ENCODE measurements around the gene ZNF407.

Gene ZNF407

DNA sequence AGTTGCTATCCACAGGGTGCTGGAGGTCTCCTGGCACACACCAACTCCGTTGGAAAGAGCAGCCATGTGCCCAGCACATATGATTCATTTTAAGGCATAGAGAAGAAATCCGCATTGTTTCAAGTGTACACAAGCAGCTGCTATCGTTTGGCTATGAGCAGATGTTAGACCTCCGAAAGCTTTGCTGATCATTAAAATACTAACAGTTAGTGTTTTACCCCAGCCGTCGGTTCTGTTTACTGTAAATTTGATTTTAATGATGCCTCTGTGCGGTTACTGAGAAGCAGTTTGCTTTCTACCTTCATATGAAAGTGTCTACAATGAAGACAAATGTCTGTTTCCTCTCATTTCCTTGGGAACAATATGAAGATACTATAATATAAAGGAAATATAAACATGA, 456.4 kb downstream of the ZNF407 start:
- DNase-seq (ENCODE audit: low spot score) = no peak

DNA sequence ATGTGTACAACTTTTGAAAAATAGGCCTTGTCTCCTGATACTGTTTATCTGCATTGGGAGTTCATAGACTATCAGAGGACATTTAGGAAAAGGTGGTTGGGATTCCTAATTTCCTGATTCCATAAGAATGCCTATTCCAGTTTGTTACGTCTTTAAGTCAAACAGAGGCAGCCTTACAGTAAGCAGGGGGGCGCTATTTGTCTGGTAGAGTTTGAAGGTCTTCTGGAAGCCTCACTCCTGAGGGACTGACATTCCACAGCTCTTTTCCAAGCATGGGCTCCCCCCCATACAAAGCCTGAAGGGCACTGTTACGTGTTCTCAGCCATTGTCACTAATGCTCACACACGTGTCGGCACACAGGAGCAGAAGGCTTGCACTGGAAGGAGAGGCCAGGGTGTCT, 456.9 kb downstream of the ZNF407 start:
- DNase-seq (ENCODE audit: low spot score) = no peak

DNA sequence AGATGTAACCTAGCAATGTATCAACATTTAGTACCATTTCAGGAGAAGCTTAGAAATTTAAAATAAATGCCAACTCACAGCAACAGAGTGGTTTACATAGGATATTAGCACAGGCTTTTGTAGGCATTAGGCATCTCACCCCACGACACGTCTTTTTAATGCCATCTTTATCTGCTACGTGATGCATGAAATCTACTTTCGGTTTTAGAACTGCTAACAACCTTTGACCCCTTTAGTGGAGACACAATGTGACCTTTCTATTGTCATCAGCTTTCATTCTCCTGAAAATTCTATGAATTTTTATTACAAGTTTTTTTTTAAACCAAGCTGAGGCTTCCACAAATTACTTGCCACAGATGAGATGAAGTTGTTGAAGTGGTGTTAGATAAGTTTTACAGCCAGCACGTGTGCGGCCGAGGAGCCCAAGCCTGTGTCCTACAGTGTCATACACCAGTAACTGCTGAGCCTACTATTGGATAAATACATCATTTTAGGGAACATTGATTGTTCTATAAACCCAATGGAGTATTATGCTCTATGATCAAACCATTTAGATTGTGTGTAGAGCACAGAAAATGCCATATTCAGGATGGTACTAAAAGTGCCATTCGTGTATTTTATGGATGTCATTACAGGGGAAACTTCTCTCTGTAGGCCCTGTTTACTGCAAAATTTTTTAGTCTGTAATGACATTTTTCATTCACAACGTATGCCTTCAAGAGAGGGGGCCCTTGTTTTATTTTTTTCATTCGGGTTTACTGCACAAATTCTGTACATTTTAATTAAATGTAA, 459.7 kb downstream of the ZNF407 start:
- no peak for DNase-seq (ENCODE audit: low spot score)

DNA sequence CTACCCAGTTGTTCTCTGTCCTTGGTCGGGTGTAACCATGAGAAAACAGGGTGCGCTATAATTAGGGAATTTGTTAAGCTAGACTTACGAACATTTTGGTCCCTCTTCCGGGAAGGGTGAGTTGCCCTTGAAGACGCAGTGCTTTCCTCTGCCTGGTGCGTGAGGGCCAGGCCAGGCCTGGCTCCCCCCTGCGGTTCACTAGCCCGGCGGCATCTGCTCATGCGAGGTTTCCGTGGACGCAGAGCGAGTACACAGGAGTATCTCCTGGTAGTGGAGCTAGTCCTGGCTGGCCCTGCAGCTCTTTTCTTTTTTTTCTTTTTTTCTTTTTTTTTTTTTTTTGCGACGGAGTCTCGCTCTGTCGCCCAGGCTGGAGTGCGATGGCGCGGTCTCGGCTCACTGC, 462.5 kb downstream of the ZNF407 start:
- no peak for DNase-seq (ENCODE audit: low spot score)

DNA sequence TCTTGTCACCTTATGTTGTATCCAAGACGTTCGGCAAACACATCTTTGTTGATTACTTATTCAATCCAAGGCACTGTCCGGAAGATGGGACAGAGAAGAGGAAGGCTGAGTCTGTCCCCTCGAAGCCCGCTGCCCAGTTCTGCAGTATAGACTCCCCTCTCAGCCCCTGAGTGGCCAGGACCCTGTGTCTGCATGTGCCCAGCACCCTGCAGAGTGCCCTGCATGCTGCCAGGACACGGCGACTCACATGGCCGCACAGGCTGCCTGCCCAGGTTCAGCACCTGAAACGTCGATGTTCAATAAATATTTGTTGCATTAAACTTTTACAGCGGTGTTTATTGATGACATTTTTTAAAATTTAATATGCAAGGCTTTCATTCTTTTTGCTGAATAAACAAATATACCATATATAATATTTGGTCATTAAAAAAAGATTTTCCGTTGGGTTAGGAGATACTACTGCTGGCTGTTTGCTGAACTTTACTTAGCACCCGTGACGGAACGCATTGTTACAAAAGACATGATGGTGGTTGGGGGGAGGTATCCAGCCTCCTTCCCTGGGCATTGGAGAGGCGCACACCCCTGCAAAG, 464.7 kb downstream of the ZNF407 start:
- DNase-seq (ENCODE audit: low spot score) = no peak

GRCh38 chr18:75063196-75063595, 465.5 kb downstream of the ZNF407 start:
- no peak for DNase-seq (ENCODE audit: low spot score)

DNA sequence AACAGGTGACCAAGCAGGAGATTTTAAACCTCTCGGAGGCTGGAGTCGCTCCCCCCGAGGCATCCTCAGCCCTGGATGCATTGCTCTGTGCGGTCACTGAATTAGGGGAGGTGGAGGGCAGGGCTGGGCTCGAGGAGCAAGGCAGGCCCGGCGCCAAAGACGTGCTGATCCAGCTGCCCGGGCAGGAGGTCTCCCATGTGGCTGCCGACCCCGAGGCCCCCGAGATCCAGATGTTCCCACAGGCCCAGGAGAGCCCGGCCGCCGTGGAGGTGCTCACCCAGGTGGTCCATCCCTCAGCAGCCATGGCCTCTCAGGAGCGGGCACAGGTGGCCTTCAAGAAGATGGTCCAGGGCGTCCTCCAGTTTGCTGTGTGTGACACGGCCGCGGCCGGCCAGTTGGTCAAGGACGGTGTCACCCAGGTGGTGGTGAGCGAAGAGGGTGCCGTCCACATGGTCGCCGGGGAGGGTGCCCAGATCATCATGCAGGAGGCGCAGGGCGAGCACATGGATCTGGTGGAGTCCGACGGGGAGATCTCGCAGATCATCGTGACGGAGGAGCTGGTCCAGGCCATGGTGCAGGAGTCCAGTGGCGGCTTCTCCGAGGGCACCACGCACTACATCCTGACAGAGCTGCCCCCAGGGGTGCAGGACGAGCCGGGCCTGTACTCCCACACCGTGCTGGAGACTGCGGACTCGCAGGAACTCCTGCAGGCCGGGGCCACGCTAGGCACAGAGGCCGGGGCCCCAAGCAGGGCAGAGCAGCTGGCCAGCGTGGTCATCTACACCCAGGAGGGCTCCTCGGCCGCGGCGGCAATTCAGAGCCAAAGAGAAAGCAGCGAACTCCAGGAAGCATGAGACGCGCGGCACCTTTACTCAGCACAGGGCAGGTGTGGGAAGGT, 466.2 kb downstream of the ZNF407 start:
- no peak for DNase-seq (ENCODE audit: low spot score)

- DNase-seq (ENCODE audit: low spot score) = no peak
These were observed 466.8 kb downstream of the ZNF407 start for GRCh38 chr18:75064513-75064905.

DNA sequence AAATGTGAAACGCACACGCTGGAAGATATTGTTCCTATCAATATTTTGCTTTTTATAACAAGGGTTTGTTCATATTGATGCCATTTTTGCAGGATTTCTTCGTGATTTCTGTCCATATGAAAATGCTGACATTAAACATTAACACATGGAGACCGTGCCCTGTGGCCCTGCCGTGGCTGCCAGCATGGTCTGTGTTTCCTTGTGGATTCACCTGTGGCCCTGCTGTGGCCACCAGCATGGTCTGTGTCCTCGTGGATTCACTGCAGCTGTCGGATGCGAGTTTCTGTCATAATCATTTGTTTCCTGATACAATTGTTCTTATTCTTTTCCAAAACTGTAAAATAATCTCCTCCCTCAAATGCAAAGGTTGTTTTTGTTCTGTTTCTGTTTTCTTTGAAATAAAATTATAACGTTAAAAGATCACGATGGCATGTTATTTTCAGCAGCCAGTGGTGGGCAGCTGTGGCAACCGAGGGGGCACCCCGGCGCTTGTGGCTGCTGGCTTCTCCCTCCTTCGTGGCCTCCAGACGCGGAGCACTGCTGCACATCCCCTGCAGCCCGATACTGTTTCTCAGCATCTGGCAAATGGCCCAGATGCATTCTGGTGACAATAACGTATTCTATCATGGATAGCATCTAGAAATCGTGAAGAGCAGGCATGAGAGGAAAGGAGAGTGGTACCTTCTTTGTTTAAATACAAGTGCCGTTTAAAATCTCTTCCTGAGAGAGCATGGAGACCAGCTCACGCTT, 467.8 kb downstream of the ZNF407 start:
- DNase-seq (ENCODE audit: low spot score) = no peak

GRCh38 chr18:75066021-75066880, 468.6 kb downstream of the ZNF407 start:
- DNase-seq (ENCODE audit: low spot score) = no peak

DNA sequence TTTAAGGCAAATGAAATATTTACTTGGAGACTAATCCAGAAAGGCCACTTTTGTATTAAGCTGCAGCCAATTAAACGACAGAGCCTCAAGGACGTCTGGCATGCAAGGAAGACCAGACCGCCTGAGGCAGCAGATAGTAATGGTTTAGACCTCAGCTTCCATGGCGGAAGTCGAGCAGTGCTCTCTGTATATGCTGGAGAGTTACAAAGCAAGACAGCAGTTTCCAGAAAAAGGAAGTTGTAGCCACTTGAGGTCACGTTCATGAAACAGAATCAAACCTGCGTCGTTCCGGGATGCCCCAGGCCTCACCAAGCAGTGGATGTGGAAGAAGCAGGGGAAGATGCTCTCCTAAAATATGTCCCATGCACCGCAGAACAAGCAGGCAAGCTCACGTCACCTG, 469.3 kb downstream of the ZNF407 start:
- DNase-seq (ENCODE audit: low spot score) = no peak

DNA sequence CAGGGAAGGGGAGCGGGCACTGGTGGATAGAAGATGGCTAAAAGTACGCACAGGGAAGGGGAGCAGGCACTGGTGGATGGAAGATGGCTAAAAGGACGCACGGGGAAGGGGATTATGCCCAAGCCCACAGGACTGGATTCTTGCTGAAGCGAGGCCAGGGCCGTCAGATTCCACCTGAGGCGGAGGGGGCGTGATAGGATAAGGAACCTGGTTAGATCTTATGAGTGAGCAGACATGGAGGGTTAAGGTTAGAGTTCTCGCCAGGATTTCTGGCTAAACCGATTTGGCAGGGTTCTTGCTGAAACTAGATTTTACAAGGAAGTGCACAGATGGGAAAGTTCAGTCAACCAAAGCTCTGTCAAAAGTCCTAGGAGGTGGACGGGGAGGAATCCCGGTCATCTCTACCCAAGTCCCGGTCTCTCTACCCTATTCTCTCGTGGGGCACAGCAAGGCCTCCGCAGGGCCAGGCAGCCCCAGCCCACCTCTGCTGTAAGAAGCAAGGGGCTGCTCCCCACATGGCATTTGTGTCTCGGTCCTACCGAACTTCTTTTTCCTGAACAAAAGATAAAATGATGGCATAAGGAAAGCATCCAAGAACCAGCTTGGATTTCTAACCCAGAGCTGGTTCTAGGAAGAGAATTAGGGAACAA, 470.5 kb downstream of the ZNF407 start:
- DNase-seq (ENCODE audit: low spot score) = no peak

DNA sequence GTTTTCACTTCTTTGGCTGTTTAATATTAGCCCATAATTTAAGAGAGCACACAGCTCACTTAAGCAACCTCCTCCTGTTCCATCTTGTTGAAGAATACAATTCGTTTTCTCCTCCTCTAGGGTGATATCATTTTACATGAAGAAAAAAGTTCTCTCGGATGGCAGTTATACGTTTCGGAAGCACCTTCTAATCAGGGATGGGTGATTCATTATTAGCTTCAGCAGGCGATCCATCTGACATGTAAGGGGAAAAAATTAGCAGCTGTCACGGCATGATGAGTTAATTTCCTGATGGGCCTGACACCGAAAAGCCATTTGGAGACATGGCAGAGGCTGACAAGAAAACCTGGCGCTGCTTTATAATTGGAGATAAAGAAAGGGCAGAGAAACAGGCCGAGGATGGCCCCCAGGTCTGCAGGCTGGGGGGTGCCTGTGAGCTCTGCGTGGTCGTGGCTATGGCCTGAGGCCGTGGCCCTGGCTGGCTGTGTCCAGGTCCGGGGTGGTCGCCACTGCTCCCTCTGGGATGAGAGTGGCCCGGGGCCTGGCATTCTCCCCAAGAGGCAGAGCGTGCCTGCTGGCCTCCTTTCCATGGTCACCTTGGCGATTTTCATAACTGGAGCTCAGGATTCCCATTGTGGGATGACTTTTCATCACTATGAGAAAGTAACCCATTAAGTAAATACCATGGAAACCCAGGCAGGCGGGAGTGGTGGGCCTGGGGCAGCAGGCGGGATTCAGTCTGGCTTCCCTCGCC, 471.2 kb downstream of the ZNF407 start:
- no peak for DNase-seq (ENCODE audit: low spot score)

- no peak for DNase-seq (ENCODE audit: low spot score)
These were observed 472.6 kb downstream of the ZNF407 start for GRCh38 chr18:75070235-75070624.

GRCh38 chr18:75070625-75071483, 473.2 kb downstream of the ZNF407 start:
- DNase-seq (ENCODE audit: low spot score) = peak; percentile 24

GRCh38 chr18:75071484-75071785, 473.8 kb downstream of the ZNF407 start:
- no peak for DNase-seq (ENCODE audit: low spot score)

- DNase-seq (ENCODE audit: low spot score) = no peak
These were observed 474.4 kb downstream of the ZNF407 start for GRCh38 chr18:75071866-75072671.

DNA sequence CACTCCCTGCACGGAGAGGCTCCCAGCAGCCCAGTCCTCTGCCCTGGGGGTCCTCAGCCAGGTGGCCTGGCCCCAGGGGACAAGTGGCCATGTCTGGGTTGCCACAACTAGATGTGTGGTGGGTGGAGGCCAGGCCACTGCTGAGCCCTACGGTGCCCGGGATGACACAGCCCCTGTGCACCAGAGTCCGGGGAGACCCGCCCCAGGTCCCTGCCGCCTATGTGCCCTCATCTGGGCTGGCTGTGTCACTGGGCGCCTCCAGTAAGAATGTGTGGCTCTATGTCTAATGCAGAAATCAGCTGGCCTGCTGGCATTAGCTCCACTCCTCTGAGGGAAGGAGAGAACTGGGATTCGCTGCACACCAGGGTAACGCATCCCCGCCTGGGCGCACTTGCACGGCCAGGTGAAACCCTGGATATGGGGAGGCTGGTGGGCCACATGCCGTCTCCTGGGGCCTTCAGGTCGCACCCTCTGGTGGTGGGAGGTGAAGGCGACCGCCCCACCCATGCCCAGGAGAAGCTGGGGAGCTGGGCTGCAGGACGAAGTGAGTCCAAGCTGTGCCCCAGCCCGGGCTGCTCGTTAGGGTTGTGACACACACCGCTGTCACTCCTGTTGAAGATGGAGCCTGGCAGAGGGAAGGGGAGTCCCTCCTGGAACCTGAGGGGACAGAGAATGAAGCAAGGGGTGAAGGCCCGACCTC, 475.2 kb downstream of the ZNF407 start:
- no peak for DNase-seq (ENCODE audit: low spot score)
